ENCODE measurements around the gene LIN37. TPM values are rescaled to one million over a fixed set of nuclear protein-coding genes. Genes with fewer than 3 reads are reported as not detected.

LIN37 gene
- total RNA-seq, 1 donor from 2014 or later: 6.2 TPM

DNA sequence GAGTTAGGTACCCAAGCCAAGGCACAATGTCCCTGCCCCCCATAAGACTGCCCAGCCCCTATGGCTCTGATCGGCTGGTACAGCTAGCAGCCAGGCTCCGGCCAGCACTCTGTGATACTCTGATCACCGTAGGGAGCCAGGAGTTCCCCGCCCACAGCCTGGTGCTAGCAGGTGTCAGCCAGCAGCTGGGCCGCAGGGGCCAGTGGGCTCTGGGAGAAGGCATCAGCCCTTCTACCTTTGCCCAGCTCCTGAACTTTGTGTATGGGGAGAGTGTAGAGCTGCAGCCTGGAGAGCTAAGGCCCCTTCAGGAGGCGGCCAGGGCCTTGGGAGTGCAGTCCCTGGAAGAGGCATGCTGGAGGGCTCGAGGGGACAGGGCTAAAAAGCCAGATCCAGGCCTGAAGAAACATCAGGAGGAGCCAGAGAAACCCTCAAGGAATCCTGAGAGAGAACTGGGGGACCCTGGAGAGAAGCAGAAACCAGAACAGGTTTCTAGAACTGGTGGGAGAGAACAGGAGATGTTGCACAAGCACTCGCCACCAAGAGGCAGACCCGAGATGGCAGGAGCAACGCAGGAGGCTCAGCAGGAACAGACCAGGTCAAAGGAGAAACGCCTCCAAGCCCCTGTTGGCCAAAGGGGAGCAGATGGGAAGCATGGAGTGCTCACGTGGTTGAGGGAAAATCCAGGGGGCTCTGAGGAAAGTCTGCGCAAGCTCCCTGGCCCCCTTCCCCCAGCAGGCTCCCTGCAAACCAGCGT is 33.6 kb upstream of the LIN37 start:
- Histone ChIP-seq H3K4me3 (no peak overlapping the region), H3K27ac (replicated peaks) (no peak overlapping the region), H3K4me1 (peaks cover 38% of the 10 kb centered on the region), H3K27me3 (ENCODE audit: low read depth) (no peaks in the 10 kb centered on the region), H3K36me3 (peaks cover 1% of the 10 kb centered on the region), H3K9me3 (replicated peaks) (no peaks in the 10 kb centered on the region)
- intact Hi-C loops (cut with micrococcal nuclease): no loop called here
- TF ChIP-seq, protein P1, sequence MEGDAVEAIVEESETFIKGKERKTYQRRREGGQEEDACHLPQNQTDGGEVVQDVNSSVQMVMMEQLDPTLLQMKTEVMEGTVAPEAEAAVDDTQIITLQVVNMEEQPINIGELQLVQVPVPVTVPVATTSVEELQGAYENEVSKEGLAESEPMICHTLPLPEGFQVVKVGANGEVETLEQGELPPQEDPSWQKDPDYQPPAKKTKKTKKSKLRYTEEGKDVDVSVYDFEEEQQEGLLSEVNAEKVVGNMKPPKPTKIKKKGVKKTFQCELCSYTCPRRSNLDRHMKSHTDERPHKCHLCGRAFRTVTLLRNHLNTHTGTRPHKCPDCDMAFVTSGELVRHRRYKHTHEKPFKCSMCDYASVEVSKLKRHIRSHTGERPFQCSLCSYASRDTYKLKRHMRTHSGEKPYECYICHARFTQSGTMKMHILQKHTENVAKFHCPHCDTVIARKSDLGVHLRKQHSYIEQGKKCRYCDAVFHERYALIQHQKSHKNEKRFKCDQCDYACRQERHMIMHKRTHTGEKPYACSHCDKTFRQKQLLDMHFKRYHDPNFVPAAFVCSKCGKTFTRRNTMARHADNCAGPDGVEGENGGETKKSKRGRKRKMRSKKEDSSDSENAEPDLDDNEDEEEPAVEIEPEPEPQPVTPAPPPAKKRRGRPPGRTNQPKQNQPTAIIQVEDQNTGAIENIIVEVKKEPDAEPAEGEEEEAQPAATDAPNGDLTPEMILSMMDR (IDR thresholded peaks at IDR 0.05; ENCODE audit: borderline replicate concordance): no peak
- DNase-seq: no peak

DNA sequence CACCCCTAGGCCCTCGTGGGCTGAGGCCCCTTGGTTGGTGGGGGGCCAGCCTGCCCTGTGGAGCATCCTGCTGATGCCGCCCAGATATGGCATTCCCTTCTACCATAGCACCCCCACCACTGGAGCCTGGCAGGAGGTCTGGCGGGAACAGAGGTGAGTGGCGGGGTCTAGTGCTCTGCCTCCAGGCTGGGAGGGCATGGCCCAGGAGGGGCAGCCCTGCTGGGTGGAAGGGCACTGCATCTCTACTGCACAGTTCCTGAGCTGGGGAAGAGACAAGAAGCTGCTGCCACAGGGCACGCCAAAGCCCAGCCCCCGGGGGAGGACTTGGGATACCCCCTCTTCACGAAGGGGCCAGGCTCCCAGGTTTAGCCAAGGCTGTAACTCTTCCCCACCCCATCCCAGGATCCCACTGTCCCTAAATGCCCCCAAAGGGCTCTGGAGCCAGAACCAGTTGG is 33.0 kb upstream of the LIN37 start:
- intact Hi-C loops (cut with micrococcal nuclease): no loop called here
- DNase-seq: no peak
- H3K27me3 ChIP-seq (ENCODE audit: low read depth): no peaks in the 10 kb centered on the region
- H3K27ac ChIP-seq (replicated peaks): peak overlapping the region; percentile 95
- H3K9me3 ChIP-seq (replicated peaks): no peaks in the 10 kb centered on the region
- H3K36me3 ChIP-seq: peaks cover 7% of the 10 kb centered on the region
- peaks cover 43% of the 10 kb centered on the region for H3K4me1 ChIP-seq
- H3K4me3 ChIP-seq: peak overlapping the region; percentile 96
- TF ChIP-seq, protein P1 (IDR thresholded peaks at IDR 0.05; ENCODE audit: borderline replicate concordance): no peak

DNA sequence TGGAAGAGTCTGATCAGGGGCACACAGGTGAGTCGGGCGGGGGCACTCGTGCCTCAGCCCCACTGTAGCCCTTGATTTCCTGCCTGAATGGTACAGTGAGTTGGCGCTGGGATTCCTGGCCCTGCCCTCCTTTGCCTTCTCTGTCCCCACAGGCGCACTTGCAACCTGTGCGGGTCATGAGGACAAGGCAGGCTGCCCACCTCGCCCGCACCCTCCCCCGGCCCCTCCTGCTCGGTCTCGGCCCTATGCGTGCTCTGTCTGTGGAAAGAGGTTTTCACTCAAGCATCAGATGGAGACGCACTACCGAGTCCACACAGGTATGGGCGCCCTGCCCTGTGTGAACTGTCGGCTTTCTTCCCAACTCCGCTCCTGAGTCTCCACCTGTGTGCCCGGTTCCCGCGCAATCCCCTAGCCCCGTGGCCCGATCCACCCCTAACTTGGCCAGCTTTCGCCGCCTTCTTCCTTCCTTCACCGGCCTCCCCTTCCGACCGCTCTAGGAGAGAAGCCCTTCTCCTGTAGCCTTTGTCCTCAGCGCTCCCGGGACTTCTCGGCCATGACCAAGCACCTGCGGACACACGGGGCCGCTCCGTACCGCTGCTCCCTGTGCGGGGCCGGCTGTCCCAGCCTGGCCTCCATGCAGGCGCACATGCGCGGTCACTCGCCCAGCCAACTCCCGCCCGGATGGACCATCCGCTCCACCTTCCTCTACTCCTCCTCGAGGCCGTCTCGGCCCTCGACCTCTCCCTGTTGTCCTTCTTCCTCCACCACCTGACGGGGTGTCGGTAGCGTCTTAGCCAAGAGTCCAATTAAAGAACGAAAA is 32.2 kb upstream of the LIN37 start:
- H3K4me1 ChIP-seq: peaks cover 43% of the 10 kb centered on the region
- peaks cover 14% of the 10 kb centered on the region for H3K36me3 ChIP-seq
- no peaks in the 10 kb centered on the region for H3K27me3 ChIP-seq (ENCODE audit: low read depth)
- intact Hi-C loops (cut with micrococcal nuclease): loop anchor here (2.0 kb wide), 1 partner anchor 19 kb away; no protein-coding TSS in a partner anchor
- no peaks in the 10 kb centered on the region for H3K9me3 ChIP-seq (replicated peaks)
- TF ChIP-seq, protein P1 (IDR thresholded peaks at IDR 0.05; ENCODE audit: borderline replicate concordance): no peak
- DNase-seq: peak; percentile 70
- H3K4me3 ChIP-seq: peak overlapping the region; percentile 96
- H3K27ac ChIP-seq (replicated peaks): peak overlapping the region; percentile 95

DNA sequence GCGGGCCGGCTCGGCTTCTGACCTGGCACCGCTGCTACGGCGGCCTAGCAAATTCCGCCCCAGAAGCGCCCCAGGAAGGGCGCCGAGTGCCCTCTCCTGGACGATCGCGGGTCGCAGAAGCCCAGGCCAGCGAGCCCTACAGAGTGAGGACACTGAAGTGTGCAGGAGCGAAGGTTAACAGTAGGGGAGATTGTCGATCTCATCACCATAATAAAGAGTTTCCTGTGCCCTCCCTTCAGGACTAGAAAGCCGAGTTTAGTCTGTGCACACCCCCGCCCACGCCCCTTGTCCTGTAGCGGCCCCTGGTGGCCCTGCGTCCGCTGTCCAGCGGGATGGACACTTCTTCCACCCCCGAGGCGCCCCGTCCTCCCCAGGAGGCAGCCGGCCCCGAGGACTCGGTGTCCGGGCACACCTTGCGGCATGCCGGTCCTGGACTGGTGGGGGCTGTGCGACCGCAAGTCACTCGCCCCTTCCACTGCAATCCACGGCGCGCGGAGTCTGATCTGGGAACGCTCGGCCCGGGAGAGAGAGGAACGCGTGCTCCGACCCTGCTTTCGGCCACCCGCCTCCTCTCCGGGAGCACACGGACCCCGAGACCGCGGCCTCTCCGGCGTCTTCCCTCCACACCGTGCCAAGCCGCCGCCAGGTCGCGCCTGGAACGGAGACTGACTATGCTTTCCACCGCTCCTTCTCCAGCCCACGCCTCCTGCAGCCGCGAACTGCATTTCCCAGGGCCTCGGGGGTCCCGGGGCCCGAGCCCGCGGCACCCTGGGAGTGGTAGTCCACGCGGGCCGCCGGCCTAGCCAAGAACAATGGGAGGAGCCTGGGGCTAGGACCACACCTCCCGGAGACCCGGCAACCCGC is 31.3 kb upstream of the LIN37 start:
- Histone ChIP-seq H3K9me3 (replicated peaks) (no peaks in the 10 kb centered on the region), H3K4me1 (peaks cover 44% of the 10 kb centered on the region), H3K4me3 (peak overlapping the region; percentile 96), H3K27ac (replicated peaks) (peak overlapping the region; percentile 95), H3K27me3 (ENCODE audit: low read depth) (no peaks in the 10 kb centered on the region), H3K36me3 (peaks cover 22% of the 10 kb centered on the region)
- peak; percentile 96 for DNase-seq
- TF ChIP-seq, protein P1 (IDR thresholded peaks at IDR 0.05; ENCODE audit: borderline replicate concordance): peak; percentile 91
- intact Hi-C loops (cut with micrococcal nuclease): loop anchor here (2.0 kb wide), 1 partner anchor 20 kb away; no protein-coding TSS in a partner anchor
